Tibial artery (tissue), 4 donors: ENCODE measurements around the gene GPN2.

ENCODE experiments used
- DNase-seq, 2 donors: peaks; one replicate each; pipeline ENCODE4 v3.0.0-alpha.2; 2019
- H3K27ac ChIP-seq, 2 donors: fragments of 200-600 bp; sonication (generic) in 1 of 2; 1 replicate in 1 of 2; 2 replicates in 1 of 2; pipeline ENCODE4 v1.5.1; 2018 to 2019; ENCODE audit warnings: mild to moderate bottlenecking in 1 of 2
- H3K27me3 ChIP-seq, 2 donors: fragments of 200-600 bp; sonication (generic) in 1 of 2; one replicate each; pipeline versions ENCODE4 v1.5.1 to v1.6.0; 2016 to 2019
- H3K36me3 ChIP-seq, 3 donors: fragments of 200-600 bp; sonication (generic) in 2 of 3; one replicate each; pipeline ENCODE4 v1.5.1; 2016 to 2019; ENCODE audit warnings: mild to moderate bottlenecking in 2 of 3
- H3K4me1 ChIP-seq, 4 donors: fragments of 200-600 bp; sonication (generic) in 2 of 4; 1 replicate in 3 of 4; 2 replicates in 1 of 4; pipeline ENCODE4 v1.5.1; 2016 to 2019
- H3K4me3 ChIP-seq, 2 donors: fragments of 200-600 bp; sonication (generic) in 1 of 2; 1 replicate in 1 of 2; 2 replicates in 1 of 2; pipeline ENCODE4 v1.5.1; 2018 to 2019; ENCODE audit warnings: mild to moderate bottlenecking in 2 of 2
- H3K9me3 ChIP-seq, 3 donors: fragments of 200-600 bp; sonication (generic) in 1 of 3; one replicate each; pipeline ENCODE4 v1.5.1; 2016 to 2019
- intact Hi-C: fragments of 100-400 bp; cut with DNase I; formaldehyde crosslinking; loops from one replicate; pipeline ENCODE4 v1.15.0; 2023; ENCODE audit warnings: low total_unique reads
- TF ChIP-seq, protein P1 (sequence below), 2 experiments: fragments of 200-600 bp in 1 of 2; fragments of 450-650 bp in 1 of 2; IDR thresholded peaks; one replicate each; pipeline ENCODE4 v1.5.1; 2017 to 2019; ENCODE audit warnings: antibody characterized with exemption in 2 of 2, mild to moderate bottlenecking in 1 of 2, moderate library complexity in 1 of 2

The GPN2 gene

DNA sequence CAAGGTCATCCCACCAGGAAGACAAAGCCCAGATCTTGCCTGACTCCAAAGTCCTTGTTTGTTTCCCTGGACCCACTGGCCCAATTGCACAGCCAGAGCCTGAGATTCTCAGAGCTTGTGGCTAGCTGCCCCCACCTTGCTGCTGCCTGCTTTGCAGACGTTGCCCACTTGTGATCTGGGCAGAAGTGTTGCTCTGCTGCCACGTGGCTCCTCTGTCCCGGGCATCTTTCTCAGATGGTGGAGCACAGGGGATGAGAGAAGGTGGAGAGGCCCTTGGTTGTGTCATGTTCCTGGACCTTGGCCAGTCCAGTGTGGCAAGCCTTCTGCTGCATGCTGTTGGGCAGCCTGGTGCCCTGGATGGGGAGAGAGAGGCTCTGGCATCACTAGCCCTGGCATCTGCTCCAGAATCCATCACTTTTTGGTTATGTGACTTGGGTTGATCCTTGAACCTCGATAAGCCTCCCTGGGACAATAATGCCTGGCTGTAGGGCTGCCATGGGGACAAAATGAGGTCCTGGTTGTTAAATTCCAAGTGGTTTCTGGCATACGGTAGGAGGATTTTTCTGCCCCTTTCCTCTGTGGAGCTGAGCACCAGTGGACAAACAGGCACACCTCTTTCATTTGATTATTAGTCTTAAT lies 25.2 kb upstream of the GPN2 start:
- no peaks in the 10 kb centered on the region for H3K36me3 ChIP-seq
- H3K9me3 ChIP-seq: no peaks in the 10 kb centered on the region
- no peak overlapping the region for H3K4me3 ChIP-seq
- no peak overlapping the region for H3K27ac ChIP-seq
- DNase-seq: no peak
- no peaks in the 10 kb centered on the region for H3K4me1 ChIP-seq
- no peaks in the 10 kb centered on the region for H3K27me3 ChIP-seq
- intact Hi-C loops: no loop called here
- TF ChIP-seq, protein P1, sequence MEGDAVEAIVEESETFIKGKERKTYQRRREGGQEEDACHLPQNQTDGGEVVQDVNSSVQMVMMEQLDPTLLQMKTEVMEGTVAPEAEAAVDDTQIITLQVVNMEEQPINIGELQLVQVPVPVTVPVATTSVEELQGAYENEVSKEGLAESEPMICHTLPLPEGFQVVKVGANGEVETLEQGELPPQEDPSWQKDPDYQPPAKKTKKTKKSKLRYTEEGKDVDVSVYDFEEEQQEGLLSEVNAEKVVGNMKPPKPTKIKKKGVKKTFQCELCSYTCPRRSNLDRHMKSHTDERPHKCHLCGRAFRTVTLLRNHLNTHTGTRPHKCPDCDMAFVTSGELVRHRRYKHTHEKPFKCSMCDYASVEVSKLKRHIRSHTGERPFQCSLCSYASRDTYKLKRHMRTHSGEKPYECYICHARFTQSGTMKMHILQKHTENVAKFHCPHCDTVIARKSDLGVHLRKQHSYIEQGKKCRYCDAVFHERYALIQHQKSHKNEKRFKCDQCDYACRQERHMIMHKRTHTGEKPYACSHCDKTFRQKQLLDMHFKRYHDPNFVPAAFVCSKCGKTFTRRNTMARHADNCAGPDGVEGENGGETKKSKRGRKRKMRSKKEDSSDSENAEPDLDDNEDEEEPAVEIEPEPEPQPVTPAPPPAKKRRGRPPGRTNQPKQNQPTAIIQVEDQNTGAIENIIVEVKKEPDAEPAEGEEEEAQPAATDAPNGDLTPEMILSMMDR (IDR thresholded peaks at IDR 0.05): no peak

DNA sequence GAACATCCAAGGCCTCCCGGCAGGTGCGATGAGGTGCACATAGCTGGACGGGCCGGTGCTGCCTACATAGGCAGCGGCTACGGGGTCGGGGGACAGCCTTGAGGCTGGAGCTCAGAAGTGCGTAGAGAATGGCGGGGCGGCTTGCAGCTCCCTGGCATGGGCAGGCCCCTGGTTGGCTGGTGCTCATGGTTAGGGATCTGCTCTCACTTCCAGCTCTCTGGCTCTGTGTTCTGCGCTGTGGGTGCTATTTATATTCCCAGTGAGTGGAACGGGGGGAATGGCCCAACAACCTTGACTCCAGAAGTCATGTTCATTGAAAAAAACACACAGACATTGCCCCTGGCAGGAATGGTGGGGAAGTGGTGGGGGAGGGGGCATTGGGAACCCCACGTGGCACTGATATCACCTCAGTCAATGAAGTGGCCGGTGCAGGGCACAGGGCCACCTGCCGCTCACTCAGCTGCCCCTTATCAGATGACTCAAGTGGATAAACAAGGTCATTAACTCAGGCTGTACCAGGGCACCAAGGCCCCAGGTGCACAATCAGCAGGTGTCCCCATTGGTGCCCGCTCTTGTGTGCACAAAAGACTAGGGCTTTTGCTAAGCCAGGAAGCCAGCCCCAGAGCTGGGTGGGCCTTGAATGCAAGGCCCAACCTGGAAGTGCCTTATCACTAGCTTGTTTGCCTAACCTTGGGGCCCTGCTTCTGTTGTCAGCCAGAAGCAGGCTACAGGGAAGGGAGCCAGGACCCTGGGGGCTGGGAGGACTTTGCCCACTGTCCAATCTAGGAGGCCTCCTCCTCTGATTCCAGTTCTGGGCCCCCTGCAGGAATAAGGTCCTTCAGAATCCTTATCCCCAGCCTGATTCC lies 23.9 kb upstream of the GPN2 start, which contains the start of gene NR0B2:
Gene NR0B2 (minus strand): TSS at position 222 of the 866 bp plus-strand sequence. CDS start 35 bp downstream, at position 187.
- DNase-seq: no peak
- no peak within 1 kb of the TSS for H3K27ac ChIP-seq

DNA sequence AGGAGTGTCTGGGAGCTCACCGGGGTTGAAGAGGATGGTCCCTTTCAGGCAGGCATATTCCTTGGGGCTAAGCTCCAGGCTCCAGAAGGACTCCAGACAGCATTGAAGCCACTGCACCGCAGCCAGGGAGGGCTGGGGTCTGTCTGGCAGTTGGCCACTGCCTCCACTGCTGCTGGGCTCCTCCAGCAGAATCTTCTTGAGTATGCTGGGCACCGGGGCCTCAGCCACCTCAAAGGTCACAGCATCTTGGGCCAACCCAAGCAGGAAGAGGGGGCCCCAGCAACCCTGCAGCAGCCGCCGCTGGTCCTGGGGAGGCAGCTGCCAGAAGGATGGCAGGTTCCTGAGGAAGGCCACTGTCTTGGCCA lies 23.3 kb upstream of the GPN2 start:
- intact Hi-C loops: no loop called here
- no peaks in the 10 kb centered on the region for H3K27me3 ChIP-seq
- H3K27ac ChIP-seq: no peak overlapping the region
- H3K4me3 ChIP-seq: no peak overlapping the region
- DNase-seq: no peak
- H3K9me3 ChIP-seq: no peaks in the 10 kb centered on the region
- no peaks in the 10 kb centered on the region for H3K36me3 ChIP-seq
- TF ChIP-seq, protein P1 (IDR thresholded peaks at IDR 0.05): no peak
- no peaks in the 10 kb centered on the region for H3K4me1 ChIP-seq

More for the DNA sequence above, 23.9 kb upstream of the GPN2 start, which contains the start of gene NR0B2:
- Histone ChIP-seq H3K27me3 (no peaks in the 10 kb centered on the region), H3K4me1 (no peaks in the 10 kb centered on the region), H3K9me3 (no peaks in the 10 kb centered on the region), H3K4me3 (no peak within 1 kb of the TSS), H3K36me3 (no peaks in the 10 kb centered on the region)
- intact Hi-C loops: no loop called here
- TF ChIP-seq, protein P1 (IDR thresholded peaks at IDR 0.05): no peak

DNA sequence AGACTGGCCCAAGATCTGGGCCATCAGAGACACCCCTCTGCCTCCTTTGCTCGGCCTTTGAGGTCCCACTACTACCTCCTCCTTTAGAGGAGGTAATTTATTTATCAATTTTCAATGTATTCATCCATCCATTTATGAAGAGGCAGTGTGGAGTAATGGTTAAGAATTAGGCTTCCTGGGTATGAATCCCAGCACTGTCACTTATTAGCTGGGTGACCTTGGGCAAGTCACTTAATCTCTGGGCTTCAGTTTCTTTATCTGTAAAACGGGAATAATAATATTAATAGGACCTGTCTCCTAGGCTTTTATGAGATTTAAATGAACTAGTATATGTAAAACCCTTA lies 22.0 kb upstream of the GPN2 start:
- H3K27ac ChIP-seq: no peak overlapping the region

DNA sequence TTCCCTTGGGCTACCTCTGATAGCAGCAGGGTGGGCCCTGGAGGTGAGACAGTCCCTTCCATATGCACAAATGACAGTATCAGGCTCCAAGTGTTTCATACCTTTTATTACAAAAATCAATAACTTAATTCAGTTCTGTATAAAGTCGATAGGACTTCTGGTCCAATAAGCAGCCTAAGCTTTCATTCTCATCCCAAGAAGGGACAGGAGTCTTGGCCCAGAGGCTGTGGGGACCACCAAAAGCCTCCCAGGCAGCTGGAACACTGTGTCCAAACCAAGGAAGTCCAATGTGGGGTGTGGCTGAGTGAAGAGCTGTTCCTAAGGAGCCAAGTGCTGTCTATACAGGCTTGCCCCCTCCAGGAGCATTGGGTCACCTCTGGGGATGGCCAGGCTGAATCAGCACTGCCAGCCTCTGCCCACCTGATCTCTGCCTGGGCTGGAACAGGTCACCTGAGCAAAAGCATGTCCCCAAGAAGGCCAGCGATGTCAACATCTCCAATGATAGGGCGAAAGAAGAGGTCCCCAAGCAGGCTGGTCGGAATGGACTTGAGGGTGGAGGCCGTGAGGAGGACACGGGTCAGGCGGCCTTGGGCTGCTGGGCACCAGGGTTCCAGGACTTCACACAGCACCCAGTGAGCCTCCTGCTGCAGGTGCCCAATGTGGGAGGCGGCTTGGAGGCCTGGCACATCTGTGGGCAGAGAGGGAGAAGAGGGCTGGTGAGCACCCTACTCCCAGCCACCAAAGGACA lies 21.5 kb upstream of the GPN2 start:
- intact Hi-C loops: no loop called here
- no peaks in the 10 kb centered on the region for H3K27me3 ChIP-seq
- TF ChIP-seq, protein P1 (IDR thresholded peaks at IDR 0.05): no peak
- H3K36me3 ChIP-seq: no peaks in the 10 kb centered on the region
- DNase-seq: no peak
- no peaks in the 10 kb centered on the region for H3K9me3 ChIP-seq
- no peak overlapping the region for H3K27ac ChIP-seq
- no peak overlapping the region for H3K4me3 ChIP-seq
- H3K4me1 ChIP-seq: no peaks in the 10 kb centered on the region

More for the DNA sequence above, 22.0 kb upstream of the GPN2 start:
- intact Hi-C loops: no loop called here
- no peak for DNase-seq
- no peaks in the 10 kb centered on the region for H3K27me3 ChIP-seq
- TF ChIP-seq, protein P1 (IDR thresholded peaks at IDR 0.05): no peak
- H3K4me1 ChIP-seq: no peaks in the 10 kb centered on the region
- H3K36me3 ChIP-seq: no peaks in the 10 kb centered on the region
- no peaks in the 10 kb centered on the region for H3K9me3 ChIP-seq
- H3K4me3 ChIP-seq: no peak overlapping the region
